SK-N-SH treated with all-trans-retinoic acid at 6 μM for 48 hours (cell line): ENCODE results near the gene ARHGAP10.

Source experiments
- ATAC-seq: fragments of 200-7000 bp; cut with Tn5 transposase; 3 replicates; pipeline ENCODE4 v1.9.1; 2020; ENCODE audit warnings: mild to moderate bottlenecking, moderate library complexity
- ARNTL ChIP-seq: fragments of 450-650 bp; formaldehyde crosslinking; IDR thresholded peaks from 2 replicates; pipeline ENCODE4 v1.5.0; 2020; ENCODE audit warnings: low read depth, mild to moderate bottlenecking, moderate library complexity, borderline replicate concordance
- BACH2 ChIP-seq: fragments of 250-450 bp; sonication (Bioruptor Pico); IDR thresholded peaks from 2 replicates; pipeline ENCODE4 v1.9.0; 2021; ENCODE audit warnings: mild to moderate bottlenecking, borderline replicate concordance
- CREB5 ChIP-seq: fragments of 250-450 bp; sonication (Bioruptor Pico); IDR thresholded peaks from 2 replicates; pipeline ENCODE4 v1.5.1; 2020; ENCODE audit warnings: low read depth, mild to moderate bottlenecking, moderate library complexity
- GLIS3 ChIP-seq: fragments of 250-450 bp; sonication (Bioruptor Pico); IDR thresholded peaks from 2 replicates; pipeline ENCODE4 v1.5.0; 2020; ENCODE audit warnings: mild to moderate bottlenecking, moderate library complexity
- ISL1 ChIP-seq: fragments of 250-450 bp; sonication (Bioruptor Pico); IDR thresholded peaks from 2 replicates; pipeline ENCODE4 v2.1.2; 2022; ENCODE audit warnings: mild to moderate bottlenecking, moderate library complexity
- OSR1 ChIP-seq: fragments of 250-450 bp; sonication (Bioruptor Pico); IDR thresholded peaks from 2 replicates; pipeline ENCODE4 v1.8.0; 2022; ENCODE audit warnings: moderate library complexity, mild to moderate bottlenecking, inconsistent platforms
- PATZ1 ChIP-seq: fragments of 250-450 bp; sonication (Bioruptor Pico); IDR thresholded peaks from 2 replicates; pipeline ENCODE4 v1.8.0; 2020; ENCODE audit warnings: mild to moderate bottlenecking, moderate library complexity, borderline replicate concordance
- PPARA ChIP-seq: fragments of 250-450 bp; sonication (Bioruptor Pico); IDR thresholded peaks from 2 replicates; pipeline ENCODE4 v1.5.0; 2020; ENCODE audit warnings: mild to moderate bottlenecking, borderline replicate concordance
- RARB ChIP-seq: fragments of 250-450 bp; sonication (Bioruptor Pico); IDR thresholded peaks from 2 replicates; pipeline ENCODE4 v1.8.0; 2021; ENCODE audit warnings: mild to moderate bottlenecking, moderate library complexity
- SNAI2 ChIP-seq: fragments of 250-450 bp; sonication (Bioruptor Pico); IDR thresholded peaks from 2 replicates; pipeline ENCODE4 v1.5.0; 2020; ENCODE audit warnings: mild to moderate bottlenecking, moderate library complexity
- TCF4 ChIP-seq: fragments of 250-450 bp; sonication (Bioruptor Pico); IDR thresholded peaks from 2 replicates; pipeline ENCODE4 v1.8.0; 2021; ENCODE audit warnings: mild to moderate bottlenecking, moderate library complexity, borderline replicate concordance
- TOX ChIP-seq: fragments of 250-450 bp; sonication (Bioruptor Pico); IDR thresholded peaks from 2 replicates; pipeline ENCODE4 v1.8.0; 2021; ENCODE audit warnings: mild to moderate bottlenecking, moderate library complexity, borderline replicate concordance
- ZC3H10 ChIP-seq: fragments of 250-450 bp; sonication (Bioruptor Pico); IDR thresholded peaks from 2 replicates; pipeline ENCODE4 v1.5.1; 2021; ENCODE audit warnings: mild to moderate bottlenecking, moderate library complexity
- ZFP3 ChIP-seq: fragments of 250-450 bp; sonication (Bioruptor Pico); IDR thresholded peaks from 2 replicates; pipeline ENCODE4 v1.5.0; 2020; ENCODE audit warnings: mild to moderate bottlenecking, moderate library complexity
- ZFP30 ChIP-seq: fragments of 450-650 bp; formaldehyde crosslinking; IDR thresholded peaks from 2 replicates; pipeline ENCODE4 v1.5.0; 2022; ENCODE audit warnings: mild to moderate bottlenecking, moderate library complexity
- ZNF565 ChIP-seq: fragments of 450-650 bp; formaldehyde crosslinking; conservative IDR thresholded peaks from 2 replicates; pipeline ENCODE4 v1.5.0; 2020; ENCODE audit warnings: low read depth, mild to moderate bottlenecking, moderate library complexity
- ZNF70 ChIP-seq: fragments of 450-650 bp; formaldehyde crosslinking; IDR thresholded peaks from 2 replicates; pipeline ENCODE4 v1.5.0; 2020; ENCODE audit warnings: mild to moderate bottlenecking, moderate library complexity
- ZNF8 ChIP-seq: fragments of 450-650 bp; formaldehyde crosslinking; IDR thresholded peaks from 2 replicates; pipeline ENCODE4 v1.5.0; 2020; ENCODE audit warnings: mild to moderate bottlenecking, moderate library complexity
- TF ChIP-seq, protein P1 (sequence below): fragments of 250-450 bp; sonication (Bioruptor Pico); IDR thresholded peaks from 2 replicates; pipeline ENCODE4 v1.5.1; 2021; ENCODE audit warnings: mild to moderate bottlenecking, moderate library complexity
- TF ChIP-seq, protein P2 (sequence below): fragments of 250-450 bp; sonication (Bioruptor Pico); IDR thresholded peaks from 2 replicates; pipeline ENCODE4 v1.8.0; 2021; ENCODE audit warnings: low read depth, mild to moderate bottlenecking, moderate library complexity, borderline replicate concordance

ARHGAP10 gene

DNA sequence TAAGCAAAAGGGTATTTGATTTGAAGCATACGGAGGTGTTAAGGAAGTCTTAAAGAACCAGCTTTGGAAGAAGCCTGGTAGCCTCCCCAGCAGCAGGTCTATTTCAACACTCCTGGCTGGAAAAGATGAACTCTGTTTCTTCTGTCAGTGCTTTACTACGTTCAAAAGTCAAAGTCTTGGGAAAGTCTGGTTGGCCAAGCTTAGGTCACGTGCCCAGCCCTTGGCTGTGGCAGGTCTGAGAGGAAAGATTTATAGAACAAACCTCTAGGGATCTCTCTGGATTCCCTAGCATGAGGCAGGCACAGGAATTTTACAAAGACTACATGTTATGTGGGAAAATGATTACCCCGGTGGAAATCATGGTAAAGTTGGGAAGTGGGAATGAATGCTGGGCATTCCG, 8.6 kb upstream of the ARHGAP10 start (continued):
- TF ChIP-seq PATZ1 (CRISPR knock-in tag) = no peak
- no peak for TF ChIP-seq ZFP30 (CRISPR knock-in tag)
- no peak for TF ChIP-seq OSR1
- TF ChIP-seq ZNF565 (CRISPR knock-in tag) = no peak

DNA sequence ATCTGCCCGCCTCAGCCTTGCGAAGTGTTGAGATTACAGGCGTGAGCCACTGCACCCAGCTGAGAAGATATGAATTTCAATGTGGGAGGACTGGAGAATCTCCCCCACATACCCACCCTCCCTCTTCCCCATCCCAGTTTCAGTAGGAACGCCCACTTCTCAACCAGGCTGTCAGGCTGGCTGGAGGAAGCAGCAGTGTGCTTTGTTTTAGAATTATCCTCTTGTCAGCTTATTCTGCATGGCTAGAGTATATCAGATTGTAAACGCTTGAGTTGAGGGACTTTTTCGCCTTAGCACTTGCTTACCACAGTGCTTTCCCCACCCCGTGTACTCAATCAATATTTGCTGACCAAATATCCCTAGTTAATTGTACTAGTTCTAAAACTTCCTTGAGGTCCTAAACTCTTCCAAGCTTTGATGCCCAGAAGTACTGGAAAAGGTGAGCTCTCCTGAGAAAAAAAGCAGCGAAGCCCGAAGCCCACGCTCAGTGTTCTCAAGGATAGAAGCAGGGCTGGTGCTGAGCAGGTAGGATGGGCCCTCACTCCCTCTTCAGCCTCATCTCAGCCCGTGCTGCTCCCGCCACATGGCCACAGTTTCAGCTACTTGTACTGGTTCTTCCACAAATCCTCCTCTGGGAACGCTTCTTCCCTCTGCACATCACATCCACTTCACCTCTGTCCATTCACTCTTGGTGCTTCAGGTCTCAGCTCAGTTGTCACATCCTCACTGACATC, 7.3 kb upstream of the ARHGAP10 start:
- ATAC-seq = no peak
- TF ChIP-seq, protein P1, sequence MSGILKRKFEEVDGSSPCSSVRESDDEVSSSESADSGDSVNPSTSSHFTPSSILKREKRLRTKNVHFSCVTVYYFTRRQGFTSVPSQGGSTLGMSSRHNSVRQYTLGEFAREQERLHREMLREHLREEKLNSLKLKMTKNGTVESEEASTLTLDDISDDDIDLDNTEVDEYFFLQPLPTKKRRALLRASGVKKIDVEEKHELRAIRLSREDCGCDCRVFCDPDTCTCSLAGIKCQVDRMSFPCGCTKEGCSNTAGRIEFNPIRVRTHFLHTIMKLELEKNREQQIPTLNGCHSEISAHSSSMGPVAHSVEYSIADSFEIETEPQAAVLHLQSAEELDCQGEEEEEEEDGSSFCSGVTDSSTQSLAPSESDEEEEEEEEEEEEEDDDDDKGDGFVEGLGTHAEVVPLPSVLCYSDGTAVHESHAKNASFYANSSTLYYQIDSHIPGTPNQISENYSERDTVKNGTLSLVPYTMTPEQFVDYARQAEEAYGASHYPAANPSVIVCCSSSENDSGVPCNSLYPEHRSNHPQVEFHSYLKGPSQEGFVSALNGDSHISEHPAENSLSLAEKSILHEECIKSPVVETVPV (CRISPR knock-in tag) = no peak
- TF ChIP-seq ZNF565 (CRISPR knock-in tag) (no peak), BACH2 (CRISPR knock-in tag) (no peak), CREB5 (CRISPR knock-in tag) (no peak), PPARA (no peak), ISL1 (CRISPR knock-in tag) (no peak), ZFP30 (CRISPR knock-in tag) (no peak)

DNA sequence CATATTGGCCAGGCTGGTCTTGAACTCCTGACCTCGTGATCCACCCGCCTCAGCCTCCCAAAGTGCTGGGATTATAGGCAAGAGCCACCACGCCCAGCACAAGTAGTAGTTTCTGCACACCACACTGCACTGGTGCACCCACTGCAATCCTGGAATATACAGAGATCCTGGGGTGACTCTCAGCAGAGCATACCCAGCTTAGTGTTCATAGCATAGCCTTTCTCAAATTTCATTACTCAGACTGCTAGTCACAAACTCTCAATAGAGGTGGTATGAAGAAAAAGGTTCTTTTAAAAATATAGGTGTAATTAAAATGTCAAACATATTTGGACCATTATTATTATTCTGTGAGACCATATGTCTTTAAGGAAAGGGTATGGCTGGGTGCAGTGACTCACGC, 6.2 kb upstream of the ARHGAP10 start:
- peak; percentile 59; the same call in 2 of the 3 replicates for ATAC-seq
- TF ChIP-seq GLIS3 (no peak), OSR1 (no peak), ZFP30 (CRISPR knock-in tag) (no peak), ZNF8 (CRISPR knock-in tag) (no peak), RARB (CRISPR knock-in tag) (no peak), ZNF70 (CRISPR knock-in tag) (no peak), ARNTL (CRISPR knock-in tag) (no peak), TCF4 (CRISPR knock-in tag) (no peak), TOX (CRISPR knock-in tag) (no peak), ZC3H10 (no peak), ZFP3 (CRISPR knock-in tag) (no peak), SNAI2 (CRISPR knock-in tag) (no peak), PATZ1 (CRISPR knock-in tag) (no peak), CREB5 (CRISPR knock-in tag) (no peak), ZNF565 (CRISPR knock-in tag) (no peak), PPARA (no peak), ISL1 (CRISPR knock-in tag) (no peak)
- TF ChIP-seq, protein P1 (CRISPR knock-in tag) = no peak
- TF ChIP-seq, protein P2, sequence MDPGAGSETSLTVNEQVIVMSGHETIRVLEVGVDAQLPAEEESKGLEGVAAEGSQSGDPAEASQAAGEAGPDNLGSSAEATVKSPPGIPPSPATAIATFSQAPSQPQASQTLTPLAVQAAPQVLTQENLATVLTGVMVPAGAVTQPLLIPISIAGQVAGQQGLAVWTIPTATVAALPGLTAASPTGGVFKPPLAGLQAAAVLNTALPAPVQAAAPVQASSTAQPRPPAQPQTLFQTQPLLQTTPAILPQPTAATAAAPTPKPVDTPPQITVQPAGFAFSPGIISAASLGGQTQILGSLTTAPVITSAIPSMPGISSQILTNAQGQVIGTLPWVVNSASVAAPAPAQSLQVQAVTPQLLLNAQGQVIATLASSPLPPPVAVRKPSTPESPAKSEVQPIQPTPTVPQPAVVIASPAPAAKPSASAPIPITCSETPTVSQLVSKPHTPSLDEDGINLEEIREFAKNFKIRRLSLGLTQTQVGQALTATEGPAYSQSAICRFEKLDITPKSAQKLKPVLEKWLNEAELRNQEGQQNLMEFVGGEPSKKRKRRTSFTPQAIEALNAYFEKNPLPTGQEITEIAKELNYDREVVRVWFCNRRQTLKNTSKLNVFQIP (CRISPR knock-in tag) = no peak
- TF ChIP-seq, all 23 proteins: peak for 0
